Stimulated activated CD4-positive, alpha-beta T cell treated with anti-CD3 and anti-CD28 coated beads, Interleukin-2, amount 100 ng/mL, for 48 hours (primary cell): Measurements from ENCODE around the gene SOX9.
"Not testable (repeated sequence)": the region's sequence is repeated elsewhere in the genome, so short reads cannot be mapped to it uniquely, and the experiment has no call there.

Experiments used
- DNase-seq, 2 donors: peaks; one replicate each; pipeline ENCODE4 v3.0.0-alpha.2; 2020

SOX9 gene

DNA sequence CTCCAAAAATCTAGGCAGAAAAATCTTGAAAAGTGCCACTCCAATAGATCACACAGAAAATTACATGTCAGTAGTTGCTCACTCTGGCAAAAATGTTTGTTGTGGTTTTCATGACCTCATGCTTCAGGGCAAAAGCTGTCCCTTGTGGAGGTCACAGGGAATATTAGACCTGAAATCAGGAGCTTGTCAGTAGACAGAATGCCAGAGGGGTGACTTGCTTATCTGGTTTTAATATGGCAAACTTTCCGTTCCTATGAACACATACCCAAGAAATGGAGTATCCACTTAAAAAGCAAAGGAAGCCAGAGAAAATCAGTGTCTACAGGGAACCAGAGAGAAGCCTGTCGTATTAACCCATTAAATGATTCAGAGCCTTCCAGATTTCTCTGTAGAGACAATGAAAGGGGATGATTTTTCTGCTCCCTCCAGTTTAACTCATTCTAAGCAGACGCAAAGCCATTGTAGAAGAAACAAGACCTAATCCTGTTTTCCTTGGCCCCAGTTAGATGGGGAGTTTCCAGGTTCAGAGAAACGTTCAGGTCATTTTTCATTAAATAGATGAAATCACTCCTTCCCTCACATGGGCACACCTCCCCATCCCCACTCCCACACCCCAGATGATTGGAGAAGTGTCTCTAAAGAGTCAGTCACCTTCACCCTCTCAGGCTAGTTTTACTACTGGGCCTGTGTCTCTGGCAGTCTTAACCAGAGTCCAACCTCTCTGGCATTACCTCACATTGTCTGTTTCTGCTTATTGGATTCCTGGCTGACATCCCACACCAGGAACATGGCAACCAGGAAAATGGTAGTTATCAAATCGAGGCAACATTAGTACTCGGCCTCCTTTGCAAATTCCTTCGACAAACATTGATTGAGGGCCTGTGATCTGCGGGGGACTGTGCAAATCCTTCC is 6.0 kb downstream of the SOX9 start:
- no peak for DNase-seq

DNA sequence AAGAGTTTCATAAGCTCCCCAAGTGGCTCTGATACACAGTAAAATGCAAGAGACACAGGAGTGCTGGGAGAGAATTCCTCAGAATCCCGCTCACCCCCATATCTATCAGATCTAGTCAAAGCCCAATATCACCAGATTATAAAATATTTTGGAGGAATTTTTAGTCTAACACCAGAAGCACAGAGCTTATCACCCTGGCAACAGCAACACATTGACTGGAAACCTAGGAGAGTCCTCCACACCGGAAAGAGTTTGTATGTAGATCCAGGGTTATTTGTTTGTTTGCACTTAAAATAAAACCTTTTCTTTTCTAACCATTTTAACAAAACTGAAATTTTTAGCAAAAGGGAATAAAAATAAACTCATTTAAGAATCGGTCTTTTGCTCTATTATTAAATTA is 7.2 kb downstream of the SOX9 start:
- DNase-seq = no peak

DNA sequence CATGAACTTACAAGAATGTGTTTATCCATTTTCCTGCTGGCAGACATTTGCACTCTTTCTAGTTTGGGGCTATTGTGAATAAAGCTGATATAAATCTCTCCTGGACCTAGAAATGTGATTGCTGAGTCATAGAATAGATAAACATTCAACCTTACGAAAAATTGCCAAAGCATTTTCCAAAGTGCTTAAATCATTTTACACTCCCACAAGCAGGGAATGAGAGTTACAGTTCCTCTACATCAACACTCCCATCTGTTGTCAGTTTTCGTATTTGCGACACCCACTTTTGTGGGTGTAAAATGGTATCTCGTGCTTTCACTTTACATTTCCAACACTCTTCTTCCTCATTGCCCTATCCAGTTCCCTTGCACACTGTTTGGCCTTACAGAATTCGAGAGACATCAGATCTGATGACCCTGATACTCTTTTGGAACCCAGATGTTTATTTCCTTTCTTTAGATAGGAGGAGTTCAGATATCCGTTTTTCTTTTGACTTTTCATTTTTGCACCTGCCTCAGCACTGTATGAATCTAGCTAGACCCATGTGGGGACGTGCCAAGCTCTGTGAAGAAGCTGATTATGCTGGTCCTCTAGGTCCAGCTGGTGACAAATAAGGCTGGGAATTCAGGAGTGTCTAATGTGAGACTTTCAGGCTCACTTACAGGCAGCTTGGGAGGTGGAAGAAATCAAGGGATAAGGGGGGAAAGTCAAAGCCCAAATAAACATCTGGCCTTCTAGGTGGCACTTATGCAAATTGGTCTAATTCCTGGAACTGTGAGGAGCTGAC is 14.0 kb downstream of the SOX9 start:
- no peak for DNase-seq

DNA sequence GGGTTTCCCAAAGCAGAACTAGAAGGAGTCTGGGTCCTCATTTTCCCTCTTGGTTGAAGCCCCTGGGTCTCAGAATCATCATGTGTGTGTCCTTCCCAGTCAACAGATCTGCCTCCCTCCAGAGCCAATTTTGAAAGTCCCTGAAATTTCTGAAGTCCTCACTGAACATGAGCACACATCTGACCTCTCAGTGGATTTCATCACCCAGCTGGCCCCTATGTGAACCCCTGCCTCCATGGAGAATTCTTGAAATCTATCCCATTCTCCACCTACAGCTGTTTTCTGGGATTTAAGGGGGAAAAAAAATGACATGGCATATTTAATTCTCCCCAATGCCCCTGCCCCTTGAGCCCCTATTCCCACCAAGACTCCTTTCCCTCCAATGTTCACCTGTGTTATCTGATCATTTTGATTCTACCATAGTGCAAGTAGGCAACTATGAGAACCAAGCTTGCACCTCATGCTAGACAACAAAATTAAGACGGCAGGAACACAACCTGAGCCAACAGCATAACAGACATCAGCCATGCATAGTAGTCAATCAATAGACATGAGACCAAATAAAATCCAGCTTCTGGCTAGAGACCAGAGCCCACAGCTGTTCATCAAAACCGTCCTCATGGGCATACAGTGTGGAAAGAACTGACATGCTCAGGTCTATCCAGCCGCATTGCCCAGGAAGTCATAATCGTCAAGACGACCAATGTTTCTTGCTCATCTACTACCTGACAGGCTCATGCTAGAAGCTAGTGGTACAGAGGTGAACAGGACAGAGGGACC is 14.9 kb downstream of the SOX9 start:
- no peak for DNase-seq

DNA sequence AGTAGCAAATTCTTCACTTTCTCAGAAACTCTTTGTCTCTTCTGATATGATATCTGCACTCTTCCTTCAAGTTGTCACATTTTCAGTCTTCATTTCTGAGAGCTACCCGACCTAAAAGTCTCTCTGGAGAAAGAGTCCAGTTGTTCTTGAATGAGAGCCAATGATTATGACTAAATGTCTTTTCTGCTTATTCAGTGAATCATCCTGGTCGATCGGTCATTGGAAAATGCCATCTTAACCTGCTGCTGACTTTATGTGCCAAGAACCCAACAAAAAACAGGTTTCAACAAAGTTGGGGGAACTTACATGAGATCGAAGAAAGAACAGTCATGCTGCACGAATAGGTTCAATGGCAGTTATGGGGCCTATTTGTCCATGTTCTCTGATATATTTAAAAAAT is 15.9 kb downstream of the SOX9 start:
- no peak for DNase-seq

DNA sequence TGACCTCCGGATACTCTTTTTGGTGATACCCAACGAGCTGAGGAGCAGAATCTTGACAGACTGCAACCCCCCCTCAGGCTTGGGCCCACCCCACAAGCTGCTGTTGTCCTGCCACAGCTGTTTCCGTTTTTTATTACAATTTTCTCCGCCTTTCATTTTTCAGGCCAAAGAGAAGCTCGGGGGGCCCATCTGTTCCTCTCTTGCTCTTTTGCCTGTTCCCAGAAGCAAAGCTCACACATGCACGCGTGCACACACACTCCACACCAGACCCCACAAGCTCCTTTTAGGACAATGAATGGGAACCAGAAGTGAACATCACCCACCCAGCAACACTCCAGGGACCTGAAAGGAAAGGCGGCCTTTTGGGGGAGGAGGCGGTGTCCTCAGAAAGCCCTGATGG is 16.3 kb downstream of the SOX9 start:
- no peak for DNase-seq

DNA sequence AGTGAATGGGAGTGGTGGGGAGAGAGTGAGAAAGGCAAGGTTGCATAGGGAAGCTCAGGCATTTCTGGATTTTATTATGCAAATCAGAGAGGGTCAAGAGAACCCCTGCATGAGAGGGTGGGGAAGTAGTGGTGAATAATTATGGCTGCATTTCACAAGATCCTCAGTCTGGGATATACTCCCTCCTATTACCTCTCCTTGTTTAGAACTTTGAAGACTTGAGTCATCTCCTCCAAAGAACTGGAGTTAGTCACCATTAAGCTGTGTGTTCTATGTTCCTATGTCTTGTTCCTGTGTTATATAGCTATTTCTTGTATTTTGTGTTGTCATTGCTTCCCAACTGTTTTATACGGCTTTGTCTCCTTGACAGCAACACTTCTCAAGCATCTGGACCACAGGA is 18.4 kb downstream of the SOX9 start:
- no peak for DNase-seq

DNA sequence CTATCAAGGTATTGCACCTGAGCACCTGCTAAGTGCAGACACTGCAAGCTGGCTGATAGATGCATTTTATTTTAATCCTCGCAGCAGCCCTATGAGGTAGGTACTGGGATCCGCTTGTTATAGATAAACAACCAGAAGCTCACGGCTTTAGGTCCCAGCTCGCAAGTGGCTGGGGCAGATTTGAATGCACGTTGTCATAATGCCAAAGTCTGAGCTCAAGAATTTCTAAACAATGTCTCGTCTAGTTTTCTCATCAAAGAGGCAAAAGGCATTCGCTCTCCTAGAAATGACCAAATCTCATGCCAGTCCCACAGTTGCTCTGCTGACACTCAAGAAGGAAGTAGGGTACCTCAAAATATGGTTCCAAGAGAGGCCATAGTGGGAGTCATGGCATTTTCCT is 20.5 kb downstream of the SOX9 start:
- DNase-seq = no peak

DNA sequence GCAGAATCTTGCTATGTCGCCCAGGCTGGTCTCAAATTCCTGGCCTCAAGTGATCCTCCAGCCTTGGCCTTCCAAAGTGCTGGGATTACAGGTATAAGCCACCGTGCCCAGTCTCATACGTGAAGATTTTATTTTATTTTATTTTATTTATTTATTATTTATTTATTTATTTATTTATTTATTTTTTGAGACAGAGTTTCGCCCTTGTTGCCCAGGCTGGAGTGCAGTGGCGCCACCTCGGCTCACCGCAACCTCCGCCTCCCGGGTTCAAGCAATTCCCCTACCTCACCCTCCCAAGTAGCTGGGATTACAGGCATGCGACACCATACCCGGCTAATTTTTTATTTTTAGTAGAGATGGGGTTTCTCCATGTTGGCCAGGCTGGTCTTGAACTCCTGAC is 21.3 kb downstream of the SOX9 start:
- DNase-seq = not testable (repeated sequence)

DNA sequence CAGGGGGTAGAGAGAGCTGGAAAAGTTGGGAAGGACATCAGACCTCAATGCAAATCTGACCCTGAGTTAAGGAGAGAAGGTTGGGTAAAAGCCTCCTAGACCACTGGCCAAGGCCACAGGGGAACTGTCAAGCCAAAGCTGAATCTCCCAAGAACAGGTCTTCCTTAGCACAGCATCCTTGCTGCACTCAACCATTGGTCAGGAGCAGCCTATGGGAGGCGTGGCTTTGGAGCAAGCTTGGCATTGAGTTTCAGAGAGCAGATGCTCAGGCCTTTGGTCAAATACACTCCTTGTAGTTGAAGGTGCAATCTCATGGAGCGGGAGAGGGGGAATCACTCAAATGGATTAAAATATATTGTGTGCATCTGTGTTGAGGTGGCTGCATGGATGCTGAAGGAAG is 21.8 kb downstream of the SOX9 start:
- no peak for DNase-seq

DNA sequence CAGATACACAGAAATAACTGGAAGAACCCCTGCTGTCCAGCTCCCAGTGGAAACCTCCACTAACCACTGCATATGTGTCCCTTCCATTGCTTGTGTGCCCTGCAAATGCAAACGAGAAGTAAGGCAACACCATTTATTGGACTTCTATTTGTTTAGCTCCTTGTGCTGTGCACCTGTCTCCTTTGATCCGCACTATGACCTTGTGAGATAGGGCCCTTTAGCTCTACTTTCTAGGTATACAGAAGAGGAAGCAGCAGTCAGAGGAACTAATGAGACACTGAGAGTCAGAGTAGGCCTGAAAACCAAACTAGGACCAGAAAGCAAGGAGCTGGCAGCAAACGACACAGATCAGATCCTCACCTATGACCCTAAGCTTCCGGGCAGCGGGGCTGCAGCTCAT is 22.4 kb downstream of the SOX9 start:
- DNase-seq = no peak

DNA sequence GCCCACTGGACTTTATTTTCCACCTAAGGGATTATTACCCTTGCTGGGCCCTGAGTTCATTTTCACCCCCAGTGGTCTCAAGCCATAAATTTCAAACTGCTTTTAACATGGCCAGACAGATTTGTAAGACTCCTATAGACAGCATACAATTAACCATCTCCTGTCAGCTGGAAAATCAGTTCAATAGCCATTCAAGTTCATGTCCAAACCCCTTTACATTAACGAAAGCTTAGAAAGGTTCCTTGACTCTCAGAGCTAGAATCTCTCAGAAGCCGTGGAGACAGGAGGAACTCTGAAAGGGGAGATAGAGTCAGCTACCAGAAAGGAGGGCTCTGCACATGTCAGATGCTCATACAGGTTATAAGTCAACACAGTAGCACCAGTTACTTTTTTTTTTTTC is 23.3 kb downstream of the SOX9 start:
- no peak for DNase-seq

DNA sequence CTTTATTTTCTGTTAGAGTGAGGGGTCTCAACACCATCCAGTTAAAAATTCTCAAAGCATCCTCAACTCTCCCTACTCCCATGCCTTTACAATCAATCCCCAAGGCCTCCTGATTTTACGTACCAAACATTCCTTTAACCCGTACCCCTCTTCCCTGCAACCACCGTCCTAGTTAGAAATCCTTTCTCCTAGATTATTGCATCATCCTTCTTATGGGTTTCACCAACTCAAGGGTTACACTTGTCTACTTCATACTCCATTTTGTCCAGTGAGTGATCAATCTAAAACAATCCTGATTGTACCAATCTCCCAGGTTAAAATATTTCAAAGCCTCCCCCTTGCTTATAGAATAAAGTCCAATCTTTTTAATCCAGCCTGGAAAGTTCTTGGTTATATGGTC is 24.7 kb downstream of the SOX9 start:
- DNase-seq = no peak

DNA sequence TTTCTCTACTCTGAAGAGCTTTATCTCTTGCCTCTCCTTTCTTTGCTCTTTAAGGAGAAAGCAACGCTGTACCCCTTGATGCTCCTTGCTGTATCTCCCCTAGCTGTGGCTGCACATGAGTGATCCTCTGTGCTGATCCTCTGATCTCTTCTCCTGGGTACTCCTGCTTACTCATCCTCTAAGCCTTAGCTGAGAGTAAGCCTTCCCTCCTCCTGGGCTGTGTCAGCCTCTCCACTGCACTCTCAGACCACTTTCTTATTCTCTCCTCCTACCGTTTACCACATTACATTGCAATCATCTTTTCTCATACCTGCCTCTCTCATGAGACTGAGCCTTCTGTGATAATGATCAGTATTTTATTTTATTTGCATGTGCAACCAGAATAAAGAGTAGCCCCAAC is 25.1 kb downstream of the SOX9 start:
- DNase-seq = no peak

DNA sequence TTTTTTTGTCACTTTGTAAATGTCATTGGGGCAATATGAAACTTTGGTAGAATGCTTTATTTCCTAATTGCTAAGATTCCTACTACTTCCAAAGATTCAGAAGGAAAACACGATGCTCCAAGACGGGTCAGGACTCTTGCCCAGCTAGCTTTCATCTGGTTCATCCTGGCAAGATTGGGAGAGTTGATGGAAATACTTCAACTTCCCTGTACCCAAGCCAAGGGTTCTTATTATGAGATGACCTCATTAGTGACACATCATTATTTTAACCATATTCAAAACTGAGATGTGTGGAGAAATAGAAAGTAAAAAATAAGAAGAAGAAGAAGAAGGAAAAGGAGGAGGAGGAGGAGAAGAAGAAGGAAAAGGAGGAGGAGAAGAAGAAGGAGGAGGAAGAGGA is 25.6 kb downstream of the SOX9 start:
- no peak for DNase-seq

DNA sequence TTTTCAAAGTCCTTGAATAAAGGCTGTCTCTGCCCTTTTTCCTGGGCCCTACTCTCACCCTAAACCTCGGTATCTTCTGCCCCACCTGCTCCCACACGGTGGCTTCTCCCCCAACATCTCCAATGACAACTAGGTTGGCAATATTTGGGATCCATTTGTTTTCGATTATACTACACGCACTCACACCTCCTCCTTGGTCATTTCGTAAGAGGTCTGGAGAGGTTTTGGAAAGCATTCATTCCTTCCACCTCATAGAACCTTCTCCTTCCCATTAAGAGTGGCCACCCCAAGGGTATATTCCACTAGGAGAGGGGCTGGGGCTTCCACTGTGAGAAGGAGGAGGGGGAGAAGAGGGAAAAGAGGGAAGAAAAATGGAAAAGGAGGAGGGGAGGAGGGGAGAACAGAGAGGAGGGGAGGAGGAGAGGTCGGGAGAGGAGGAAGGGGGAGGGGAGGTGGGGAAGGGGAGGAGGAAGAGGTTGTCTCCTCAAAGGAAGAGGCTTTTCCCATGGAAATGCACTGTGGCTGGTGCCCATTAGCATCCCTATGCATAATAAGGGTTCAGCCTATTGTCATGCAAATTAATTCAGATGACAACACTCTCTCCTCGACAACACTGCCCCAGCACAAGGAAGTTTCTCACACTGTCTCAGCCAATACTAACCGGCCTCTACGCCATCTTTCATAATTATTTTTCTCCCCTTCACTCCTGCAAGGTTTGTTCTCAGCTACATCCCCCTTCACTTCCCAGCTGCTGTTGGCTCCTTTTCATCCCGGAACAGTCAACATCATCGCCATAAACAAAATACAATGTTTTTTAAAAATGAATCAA is 30.0 kb downstream of the SOX9 start:
- DNase-seq = no peak

DNA sequence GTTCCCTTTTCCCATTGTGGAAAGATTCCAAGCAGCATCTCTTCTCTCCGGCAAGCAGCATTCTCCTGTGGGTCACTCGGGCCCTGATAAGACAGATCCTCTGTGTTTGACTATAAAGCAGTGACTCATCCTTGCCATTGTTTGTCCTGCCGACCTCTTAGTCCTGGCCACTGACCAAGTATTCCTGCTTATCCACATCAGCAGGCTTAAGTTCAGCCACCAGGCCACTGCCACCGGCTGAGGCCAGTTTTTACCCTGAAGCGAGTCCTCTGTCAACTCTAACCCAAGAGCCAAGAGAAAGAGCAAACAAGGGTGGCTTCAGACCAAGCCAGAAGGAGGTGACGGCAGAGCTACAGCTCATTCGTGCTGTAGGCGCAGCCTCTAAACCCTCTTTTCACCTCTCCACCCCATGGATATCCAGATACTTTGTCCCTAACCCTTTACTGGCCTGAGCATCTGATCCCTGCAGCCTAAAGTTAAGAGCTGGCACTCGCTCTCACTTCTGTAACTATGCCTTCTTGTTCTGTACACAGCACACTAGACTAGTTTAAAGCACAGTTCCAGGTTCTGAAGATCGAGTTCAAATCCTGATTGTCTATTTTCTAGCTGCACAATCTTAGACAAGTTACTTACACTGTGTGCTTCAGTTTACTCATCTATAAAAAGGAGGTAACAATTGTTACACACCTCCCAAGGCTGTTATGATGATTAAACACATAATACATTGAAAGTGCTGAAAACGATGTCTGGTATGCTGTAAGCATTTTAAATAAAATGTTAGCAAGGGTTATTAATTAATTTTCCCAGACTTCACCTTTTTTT is 31.0 kb downstream of the SOX9 start:
- no peak for DNase-seq

DNA sequence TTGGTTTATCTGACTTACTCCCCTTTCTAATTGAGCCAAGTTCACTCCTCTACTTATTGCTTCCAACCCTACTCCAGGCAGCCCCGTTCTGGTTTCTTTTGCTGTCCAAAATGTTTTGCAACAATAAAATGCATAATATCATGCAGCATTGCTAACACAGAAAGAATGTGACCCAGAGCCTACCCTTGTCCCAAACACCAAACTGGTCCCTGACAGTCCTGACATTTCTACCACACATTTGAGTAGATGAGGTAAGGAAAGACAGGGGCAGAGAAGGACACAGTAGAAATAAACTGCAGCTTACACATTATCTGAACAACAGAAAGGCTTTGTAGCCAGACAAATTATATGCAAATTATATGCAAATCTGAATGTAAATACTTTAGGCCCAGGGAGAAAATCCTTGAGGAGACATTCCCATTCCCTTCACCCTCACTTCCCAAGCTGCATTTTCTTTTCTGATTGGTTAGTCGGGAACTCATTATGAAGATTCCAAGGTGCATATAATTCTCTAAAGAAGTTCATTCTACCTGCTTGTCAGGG is 31.6 kb downstream of the SOX9 start:
- DNase-seq = no peak

DNA sequence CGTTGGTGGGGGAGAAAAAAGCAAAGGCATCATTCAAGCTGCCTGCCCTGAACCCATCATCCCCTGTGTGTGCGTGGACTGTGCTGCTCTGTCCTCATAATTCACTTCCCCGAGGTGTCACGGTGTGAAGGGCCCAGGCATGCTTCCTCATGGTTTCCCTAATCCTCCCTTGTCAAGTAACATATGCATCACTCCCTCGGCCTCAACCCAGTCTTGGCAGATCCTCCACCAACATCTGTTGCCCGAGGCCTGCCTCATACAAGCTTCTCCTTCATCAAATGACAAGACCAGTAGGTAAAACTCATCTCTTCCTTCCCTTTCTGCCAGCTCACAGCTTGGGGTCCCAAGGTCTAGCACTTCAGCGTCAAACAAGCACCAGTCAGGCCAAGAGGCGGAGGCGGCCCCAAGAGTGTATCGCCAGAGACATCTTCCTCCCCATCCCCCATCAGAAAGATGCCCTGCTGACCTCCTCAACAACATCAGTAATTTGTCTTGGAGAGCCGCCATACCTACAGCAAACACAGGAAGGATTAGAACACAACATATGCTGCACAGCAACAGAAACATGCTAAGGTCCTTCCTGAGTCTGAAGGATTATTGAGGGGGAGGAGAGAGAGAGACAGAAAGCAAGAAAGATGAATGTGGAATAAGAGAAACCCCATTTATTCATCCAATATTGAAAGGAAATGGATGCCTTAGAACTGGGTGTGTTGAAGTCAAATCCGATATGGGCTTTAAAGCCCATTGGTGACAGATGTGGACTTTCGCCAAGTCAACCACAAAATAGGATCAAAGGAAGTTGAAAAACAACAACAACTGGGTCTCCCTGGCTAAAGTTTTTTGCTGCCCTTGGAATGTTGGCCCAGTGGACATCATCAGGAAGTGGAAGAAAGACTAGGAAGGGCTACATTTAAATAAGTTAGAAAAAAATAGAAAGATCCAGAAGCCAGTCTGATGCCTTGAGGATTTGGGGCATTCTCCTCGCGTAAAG is 38.4 kb downstream of the SOX9 start:
- DNase-seq = no peak

DNA sequence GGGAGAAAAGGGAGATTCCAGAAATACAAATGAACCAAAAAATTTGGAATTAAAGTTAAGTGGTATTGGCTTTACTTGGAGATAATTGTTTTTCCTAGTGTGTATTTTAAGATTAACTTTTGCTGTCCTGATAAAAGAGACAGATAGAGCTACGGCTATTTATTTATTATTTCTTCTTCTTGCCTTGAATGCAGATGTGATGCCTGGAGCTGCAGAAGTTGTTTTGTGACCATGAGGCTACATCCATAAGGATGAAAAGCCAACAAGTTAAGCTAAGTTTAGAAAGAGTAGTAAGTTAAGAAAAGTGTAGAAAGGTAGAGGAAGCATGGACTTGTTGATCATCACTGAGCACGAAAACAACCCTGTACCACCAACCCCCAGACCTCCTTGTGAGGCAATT is 41.7 kb downstream of the SOX9 start:
- DNase-seq = no peak
